ENCODE results near the gene CLEC9A.
"Not testable (repeated sequence)": the region's sequence is repeated elsewhere in the genome, so short reads cannot be mapped to it uniquely, and the experiment has no call there.

CLEC9A gene

DNA sequence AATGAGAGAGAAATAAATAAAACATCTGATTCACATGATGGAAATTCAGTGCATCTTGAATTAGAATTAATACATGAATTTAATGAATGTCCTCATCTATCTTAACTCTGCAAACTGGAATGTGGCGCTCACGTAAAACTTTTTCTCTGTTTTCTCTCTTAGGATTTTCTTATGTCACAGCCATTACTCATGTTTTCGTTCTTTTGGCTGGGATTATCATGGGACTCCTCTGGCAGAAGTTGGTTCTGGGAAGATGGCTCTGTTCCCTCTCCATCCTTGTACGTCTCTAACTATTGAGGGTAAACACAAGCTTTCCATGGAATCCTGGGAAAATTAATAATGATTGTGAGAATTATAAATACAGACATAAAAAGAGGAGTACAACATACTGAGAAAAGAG is 15.0 kb upstream of the CLEC9A start:
- H3K4me3 ChIP-seq (ENCODE audit: low read depth, low read length), result no peak overlapping the region
- in situ Hi-C loops (cut with HindIII; ENCODE audit: low sequenced_read_pairs), result no loop called here
- TF ChIP-seq, protein P1, sequence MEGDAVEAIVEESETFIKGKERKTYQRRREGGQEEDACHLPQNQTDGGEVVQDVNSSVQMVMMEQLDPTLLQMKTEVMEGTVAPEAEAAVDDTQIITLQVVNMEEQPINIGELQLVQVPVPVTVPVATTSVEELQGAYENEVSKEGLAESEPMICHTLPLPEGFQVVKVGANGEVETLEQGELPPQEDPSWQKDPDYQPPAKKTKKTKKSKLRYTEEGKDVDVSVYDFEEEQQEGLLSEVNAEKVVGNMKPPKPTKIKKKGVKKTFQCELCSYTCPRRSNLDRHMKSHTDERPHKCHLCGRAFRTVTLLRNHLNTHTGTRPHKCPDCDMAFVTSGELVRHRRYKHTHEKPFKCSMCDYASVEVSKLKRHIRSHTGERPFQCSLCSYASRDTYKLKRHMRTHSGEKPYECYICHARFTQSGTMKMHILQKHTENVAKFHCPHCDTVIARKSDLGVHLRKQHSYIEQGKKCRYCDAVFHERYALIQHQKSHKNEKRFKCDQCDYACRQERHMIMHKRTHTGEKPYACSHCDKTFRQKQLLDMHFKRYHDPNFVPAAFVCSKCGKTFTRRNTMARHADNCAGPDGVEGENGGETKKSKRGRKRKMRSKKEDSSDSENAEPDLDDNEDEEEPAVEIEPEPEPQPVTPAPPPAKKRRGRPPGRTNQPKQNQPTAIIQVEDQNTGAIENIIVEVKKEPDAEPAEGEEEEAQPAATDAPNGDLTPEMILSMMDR (IDR thresholded peaks at IDR 0.05; ENCODE audit: low read depth, low read length), result no peak
- no peak for DNase-seq (ENCODE audit: low read depth, low spot score)

DNA sequence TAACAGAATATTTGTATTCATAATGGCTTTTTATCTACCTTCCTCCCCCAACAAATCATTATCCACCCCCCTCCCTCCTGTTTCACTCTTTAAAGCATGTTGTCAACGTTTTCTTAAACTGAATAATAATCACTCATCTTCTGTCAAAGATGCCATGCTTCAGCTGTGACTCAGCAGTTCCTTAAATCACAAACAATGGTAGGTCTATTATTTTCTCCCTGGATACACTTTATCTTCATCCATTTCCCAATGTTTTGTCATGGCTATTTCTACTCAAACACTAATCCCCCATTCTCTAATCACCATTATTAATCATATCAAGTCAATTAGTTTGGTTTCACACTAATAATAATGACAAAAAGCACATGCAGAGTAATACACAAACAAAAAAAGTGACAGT is 13.6 kb upstream of the CLEC9A start:
- in situ Hi-C loops (cut with HindIII; ENCODE audit: low sequenced_read_pairs), result no loop called here
- no peak overlapping the region for H3K4me3 ChIP-seq (ENCODE audit: low read depth, low read length)
- no peak for DNase-seq (ENCODE audit: low read depth, low spot score)
- TF ChIP-seq, protein P1 (IDR thresholded peaks at IDR 0.05; ENCODE audit: low read depth, low read length), result no peak

DNA sequence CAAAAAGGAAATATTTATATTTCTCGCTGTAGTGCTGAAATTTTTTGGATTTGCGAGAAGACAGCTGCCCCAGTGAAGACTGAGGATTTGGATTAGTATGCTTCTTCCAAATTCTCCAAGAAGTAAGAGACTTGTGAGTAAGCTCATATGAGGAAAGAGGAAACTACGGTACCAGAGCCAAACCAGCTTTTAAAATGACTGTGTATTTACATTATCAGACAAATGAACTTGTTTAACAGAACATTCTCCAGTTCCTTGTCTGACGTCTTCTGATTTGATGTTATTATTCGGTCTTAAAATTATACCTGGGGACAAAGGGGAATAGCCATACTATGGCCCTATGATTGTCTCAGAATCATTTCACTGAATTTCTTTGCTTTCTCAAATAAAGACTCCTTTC is 12.1 kb upstream of the CLEC9A start:
- no peak overlapping the region for H3K4me3 ChIP-seq (ENCODE audit: low read depth, low read length)
- in situ Hi-C loops (cut with HindIII; ENCODE audit: low sequenced_read_pairs), result no loop called here
- TF ChIP-seq, protein P1 (IDR thresholded peaks at IDR 0.05; ENCODE audit: low read depth, low read length), result no peak
- no peak for DNase-seq (ENCODE audit: low read depth, low spot score)

DNA sequence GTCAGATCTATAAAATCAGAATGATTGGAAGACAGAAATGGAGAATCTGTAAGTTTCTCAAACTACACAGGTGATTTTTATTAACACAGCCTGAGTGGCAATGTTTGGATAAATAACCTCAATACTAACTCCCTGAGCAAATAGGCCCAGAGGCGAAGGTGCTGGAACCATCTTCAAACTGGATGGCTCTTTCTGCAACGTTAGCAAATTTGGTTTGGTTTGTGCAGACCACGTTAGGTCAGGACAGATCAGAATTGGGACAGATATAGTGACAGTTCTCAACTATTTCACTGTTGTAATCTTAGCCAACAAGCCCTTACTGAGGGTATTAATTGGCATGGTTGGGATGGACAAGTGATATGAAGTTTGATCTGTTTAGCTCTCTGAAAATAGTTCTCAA is 9.1 kb upstream of the CLEC9A start:
- in situ Hi-C loops (cut with HindIII; ENCODE audit: low sequenced_read_pairs), result no loop called here
- H3K4me3 ChIP-seq (ENCODE audit: low read depth, low read length), result no peak overlapping the region
- TF ChIP-seq, protein P1 (IDR thresholded peaks at IDR 0.05; ENCODE audit: low read depth, low read length), result no peak
- DNase-seq (ENCODE audit: low read depth, low spot score), result no peak

DNA sequence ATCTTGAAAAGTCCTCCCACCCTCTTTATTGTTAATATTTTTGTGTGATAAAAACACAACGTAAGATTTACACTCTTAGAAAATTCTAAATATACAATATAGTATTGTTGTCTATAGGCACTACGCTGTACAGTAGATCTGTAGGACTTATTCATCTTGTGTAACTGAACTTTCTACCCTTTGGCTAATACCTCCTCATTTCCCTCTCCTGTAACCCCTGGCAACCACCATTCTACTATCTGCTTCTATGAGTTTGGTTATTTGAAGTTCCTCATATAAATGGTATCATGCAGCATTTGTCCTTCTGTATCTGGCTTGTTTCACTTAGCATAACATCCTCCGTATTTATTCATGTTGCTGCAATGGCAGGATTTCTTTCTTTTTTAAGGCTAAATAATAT is 5.2 kb upstream of the CLEC9A start:
- in situ Hi-C loops (cut with HindIII; ENCODE audit: low sequenced_read_pairs), result no loop called here
- no peak for DNase-seq (ENCODE audit: low read depth, low spot score)
- TF ChIP-seq, protein P1 (IDR thresholded peaks at IDR 0.05; ENCODE audit: low read depth, low read length), result no peak
- no peak overlapping the region for H3K4me3 ChIP-seq (ENCODE audit: low read depth, low read length)

DNA sequence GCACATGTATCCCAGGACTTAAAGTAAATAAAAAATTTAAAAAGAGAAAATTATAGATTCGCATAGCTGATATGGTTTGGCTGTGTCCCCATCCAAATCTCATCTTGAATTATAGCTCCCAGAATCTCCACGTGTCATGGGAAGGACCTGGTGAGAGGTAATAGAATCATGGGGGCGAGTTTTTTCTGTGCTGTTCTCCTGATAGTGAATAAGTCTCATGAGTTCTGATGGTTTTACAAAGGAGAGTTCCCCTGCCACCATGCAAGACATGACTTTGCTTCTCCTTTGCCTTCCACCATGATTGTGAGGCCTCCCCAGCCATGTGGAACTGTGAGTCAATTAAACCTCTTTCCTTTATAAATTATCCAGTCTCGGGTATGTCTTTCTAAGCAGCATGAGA is 3.8 kb upstream of the CLEC9A start:
- DNase-seq (ENCODE audit: low read depth, low spot score); in situ Hi-C loops (cut with HindIII; ENCODE audit: low sequenced_read_pairs); H3K4me3 ChIP-seq (ENCODE audit: low read depth, low read length): not testable (repeated sequence)

DNA sequence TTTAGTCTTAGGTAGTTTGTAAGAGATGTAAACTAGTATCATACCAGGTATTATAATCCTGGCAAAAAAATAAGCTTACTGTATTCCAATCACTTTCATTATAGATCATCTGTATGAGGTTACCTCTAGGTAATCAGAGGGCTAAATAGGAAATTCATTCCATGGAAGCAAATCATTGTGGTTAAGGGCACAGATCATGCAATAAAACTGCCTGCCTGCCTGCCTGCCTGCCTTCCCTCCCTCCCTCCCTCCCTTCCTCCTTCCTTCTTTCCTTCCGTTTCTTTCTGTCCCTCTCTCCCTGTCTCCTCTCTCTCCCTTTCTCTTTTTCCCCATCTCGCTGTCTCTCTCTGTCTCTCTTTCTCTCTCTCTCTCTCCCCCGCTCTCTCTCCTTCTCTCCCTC is 3.2 kb upstream of the CLEC9A start:
- in situ Hi-C loops (cut with HindIII; ENCODE audit: low sequenced_read_pairs), result no loop called here
- H3K4me3 ChIP-seq (ENCODE audit: low read depth, low read length), result no peak overlapping the region
- no peak for DNase-seq (ENCODE audit: low read depth, low spot score)
- TF ChIP-seq, protein P1 (IDR thresholded peaks at IDR 0.05; ENCODE audit: low read depth, low read length), result no peak

Measured in astrocyte of the spinal cord (primary cell).